Measurements from ENCODE around the gene IGF2R. TPM values are rescaled to one million over a fixed set of nuclear protein-coding genes. Genes with fewer than 3 reads are reported as not detected.

IGF2R gene
- total and polyA plus RNA-seq, 9 donors = 29.3 to 116 (median 49.2) TPM

DNA sequence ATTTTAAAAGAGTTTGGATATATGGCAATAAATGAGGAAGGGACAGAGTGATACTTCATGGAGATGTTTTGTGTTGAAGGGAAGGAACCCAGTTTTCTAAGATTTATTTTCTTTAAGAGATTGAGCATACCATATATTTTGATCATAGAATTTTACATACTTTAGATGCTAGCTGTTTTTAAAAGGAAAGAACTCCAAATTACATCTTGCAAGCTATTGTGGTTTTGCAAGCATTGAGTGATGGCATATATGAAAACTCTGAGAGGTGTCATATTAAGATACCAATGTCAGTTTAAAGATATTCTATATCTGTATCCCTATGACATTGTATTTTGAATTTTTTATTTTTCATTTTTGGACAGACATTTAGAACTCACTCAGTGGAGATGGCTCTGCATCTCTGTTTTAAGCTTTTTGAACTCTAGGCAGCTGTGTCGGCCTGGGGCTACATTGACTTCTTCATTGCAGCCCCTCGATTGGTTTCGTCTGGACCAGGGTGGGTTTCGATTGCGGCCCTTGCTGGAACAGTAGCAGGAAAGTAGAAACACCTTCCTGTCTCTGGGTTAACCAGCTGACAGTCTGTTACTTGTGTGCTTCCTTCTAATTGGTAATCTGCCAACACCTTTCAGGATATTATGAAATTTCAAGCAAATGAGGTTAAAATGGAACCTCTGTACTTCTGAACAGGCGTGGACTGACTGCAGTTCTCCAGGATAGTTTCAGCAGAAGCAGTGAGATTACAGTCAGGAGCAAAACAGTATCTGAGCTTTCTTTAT, 14.0 kb downstream of the IGF2R start:
- no peaks in the 10 kb centered on the region for H3K27me3 ChIP-seq
- TF ChIP-seq EP300 (IDR thresholded peaks at IDR 0.05) = no peak
- TF ChIP-seq POLR2A (IDR thresholded peaks at IDR 0.05) = no peak
- TF ChIP-seq, protein P1, sequence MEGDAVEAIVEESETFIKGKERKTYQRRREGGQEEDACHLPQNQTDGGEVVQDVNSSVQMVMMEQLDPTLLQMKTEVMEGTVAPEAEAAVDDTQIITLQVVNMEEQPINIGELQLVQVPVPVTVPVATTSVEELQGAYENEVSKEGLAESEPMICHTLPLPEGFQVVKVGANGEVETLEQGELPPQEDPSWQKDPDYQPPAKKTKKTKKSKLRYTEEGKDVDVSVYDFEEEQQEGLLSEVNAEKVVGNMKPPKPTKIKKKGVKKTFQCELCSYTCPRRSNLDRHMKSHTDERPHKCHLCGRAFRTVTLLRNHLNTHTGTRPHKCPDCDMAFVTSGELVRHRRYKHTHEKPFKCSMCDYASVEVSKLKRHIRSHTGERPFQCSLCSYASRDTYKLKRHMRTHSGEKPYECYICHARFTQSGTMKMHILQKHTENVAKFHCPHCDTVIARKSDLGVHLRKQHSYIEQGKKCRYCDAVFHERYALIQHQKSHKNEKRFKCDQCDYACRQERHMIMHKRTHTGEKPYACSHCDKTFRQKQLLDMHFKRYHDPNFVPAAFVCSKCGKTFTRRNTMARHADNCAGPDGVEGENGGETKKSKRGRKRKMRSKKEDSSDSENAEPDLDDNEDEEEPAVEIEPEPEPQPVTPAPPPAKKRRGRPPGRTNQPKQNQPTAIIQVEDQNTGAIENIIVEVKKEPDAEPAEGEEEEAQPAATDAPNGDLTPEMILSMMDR (IDR thresholded peaks at IDR 0.05) = no peak
- H3K27ac ChIP-seq = peak overlapping the region in 1 of 2 donors; percentile 73
- WGBS, 3 donors = 60 to 78% (median 68%) methylated on average over 6 of the region's 6 CpGs
- DNase-seq = no peak
- intact Hi-C loops (cut with DNase I) = loop anchor here in 1 of 4 donors (10.0 kb wide), 1 partner anchor 52 kb away; no protein-coding TSS in a partner anchor
- H3K36me3 ChIP-seq = no peaks in the 10 kb centered on the region
- no peaks in the 10 kb centered on the region for H3K9me3 ChIP-seq
- no peak overlapping the region for H3K4me3 ChIP-seq
- H3K4me1 ChIP-seq (ENCODE audit: insufficient read depth) = peaks cover 51% of the 10 kb centered on the region

DNA sequence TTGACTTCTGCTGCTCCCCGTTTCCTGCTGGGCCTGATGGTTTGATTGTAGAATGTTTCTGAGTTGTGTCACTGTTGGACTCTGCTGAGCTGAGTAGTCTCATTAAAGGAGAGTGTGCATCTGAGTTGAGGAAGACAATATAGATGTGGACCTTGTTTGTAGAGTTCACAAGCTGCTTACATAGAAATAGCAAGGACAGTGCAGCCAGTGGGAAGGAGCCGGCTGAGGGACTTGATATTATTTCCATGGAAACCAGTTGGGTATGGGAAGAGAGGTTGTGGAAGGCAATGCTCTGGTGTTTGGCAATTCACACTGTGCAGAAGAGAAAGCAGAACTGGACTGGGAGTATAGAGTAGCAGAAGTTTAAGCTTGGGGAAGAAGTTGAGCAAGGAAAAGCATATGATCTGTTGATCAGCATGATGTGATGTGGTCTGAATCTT, 14.8 kb downstream of the IGF2R start:
- H3K4me3 ChIP-seq = no peak overlapping the region
- no peaks in the 10 kb centered on the region for H3K36me3 ChIP-seq
- intact Hi-C loops (cut with DNase I) = loop anchor here in 1 of 4 donors (10.0 kb wide), 1 partner anchor 51 kb away; no protein-coding TSS in a partner anchor
- 23 to 37% (median 25%) methylated on average over 2 of the region's 2 CpGs for WGBS, 3 donors
- no peaks in the 10 kb centered on the region for H3K9me3 ChIP-seq
- H3K27ac ChIP-seq = peak overlapping the region in 1 of 2 donors; percentile 73
- no peak for DNase-seq
- no peak for TF ChIP-seq EP300 (IDR thresholded peaks at IDR 0.05)
- TF ChIP-seq POLR2A (IDR thresholded peaks at IDR 0.05) = no peak
- TF ChIP-seq, protein P1 (IDR thresholded peaks at IDR 0.05) = no peak
- H3K27me3 ChIP-seq = no peaks in the 10 kb centered on the region
- peaks cover 50% of the 10 kb centered on the region for H3K4me1 ChIP-seq (ENCODE audit: insufficient read depth)

DNA sequence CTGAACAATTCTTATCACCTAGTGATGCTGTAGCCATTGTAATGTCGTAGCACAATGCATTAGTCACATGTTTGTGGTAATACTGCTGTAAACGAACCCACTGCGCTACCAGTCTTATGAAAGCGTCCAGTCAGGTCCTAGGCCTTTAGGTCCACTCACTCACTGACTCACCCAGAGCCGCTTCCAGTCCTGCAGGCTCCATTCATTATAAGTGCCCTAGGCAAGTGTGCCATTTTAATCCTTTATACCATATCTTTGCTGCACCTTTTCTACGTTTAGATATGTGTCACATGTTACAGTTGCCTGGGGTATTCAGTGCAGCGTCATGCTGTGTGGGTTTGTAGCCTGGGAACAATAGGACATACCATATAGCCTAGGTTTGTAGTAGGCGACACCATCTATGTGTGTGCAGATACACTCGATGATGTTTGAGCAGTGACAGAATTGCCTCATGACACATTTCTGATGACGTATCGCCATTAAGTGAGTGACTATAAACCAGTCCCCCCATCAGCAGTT, 15.4 kb downstream of the IGF2R start:
- peaks cover 55% of the 10 kb centered on the region for H3K4me1 ChIP-seq (ENCODE audit: insufficient read depth)
- DNase-seq = no peak
- TF ChIP-seq EP300 (IDR thresholded peaks at IDR 0.05) = no peak
- TF ChIP-seq POLR2A (IDR thresholded peaks at IDR 0.05) = no peak
- no peaks in the 10 kb centered on the region for H3K9me3 ChIP-seq
- intact Hi-C loops (cut with DNase I) = loop anchor here in 1 of 4 donors (10.0 kb wide), 1 partner anchor 50 kb away; no protein-coding TSS in a partner anchor
- H3K36me3 ChIP-seq = no peaks in the 10 kb centered on the region
- 84 to 90% (median 86%) methylated on average over 11 of the region's 11 CpGs for WGBS, 3 donors
- no peak overlapping the region for H3K4me3 ChIP-seq
- H3K27ac ChIP-seq = no peak overlapping the region
- H3K27me3 ChIP-seq = no peaks in the 10 kb centered on the region

DNA sequence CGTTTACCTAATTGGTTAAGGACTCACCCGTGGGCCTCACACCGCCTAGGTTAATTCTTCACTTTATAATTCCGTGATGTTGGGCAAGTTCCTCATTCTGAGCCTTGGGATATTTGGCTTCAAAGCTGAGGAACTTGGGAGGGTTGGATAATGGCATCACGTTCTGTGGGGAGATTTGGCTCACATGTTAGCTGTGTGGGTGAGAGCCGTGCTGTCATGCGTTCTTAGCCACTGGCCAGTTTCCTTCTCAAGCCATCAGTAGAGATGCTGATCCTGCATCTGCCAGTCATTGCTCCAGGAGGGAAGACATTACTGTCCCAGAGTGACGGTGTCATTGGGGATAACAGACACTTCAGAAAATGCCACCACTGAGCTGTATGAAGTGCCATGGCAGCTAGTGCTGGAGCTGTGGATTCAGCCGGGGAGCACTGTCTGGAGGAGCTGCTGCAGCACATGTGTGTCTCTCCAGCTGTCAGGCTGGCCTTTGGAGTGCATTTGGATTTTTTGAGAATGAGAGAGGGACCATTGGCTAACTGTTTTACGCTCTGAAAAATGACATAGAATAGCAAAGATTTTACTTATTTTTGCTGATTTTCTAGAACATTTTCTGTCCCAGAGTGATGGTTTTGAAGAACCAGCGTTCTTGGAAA, 16.5 kb downstream of the IGF2R start:
- no peak for DNase-seq
- TF ChIP-seq, protein P1 (IDR thresholded peaks at IDR 0.05) = no peak
- TF ChIP-seq EP300 (IDR thresholded peaks at IDR 0.05) (no peak), POLR2A (IDR thresholded peaks at IDR 0.05) (no peak)
- Histone ChIP-seq H3K27ac (no peak overlapping the region), H3K9me3 (no peaks in the 10 kb centered on the region), H3K27me3 (no peaks in the 10 kb centered on the region), H3K4me1 (ENCODE audit: insufficient read depth) (peaks cover 60% of the 10 kb centered on the region), H3K4me3 (no peak overlapping the region), H3K36me3 (no peaks in the 10 kb centered on the region)
- intact Hi-C loops (cut with DNase I) = loop anchor here in 1 of 4 donors (10.0 kb wide), 1 partner anchor 49 kb away; no protein-coding TSS in a partner anchor
- WGBS, 3 donors = 50 to 58% (median 57%) methylated on average over 11 of the region's 11 CpGs
